HCT116 (cell line): ENCODE results near the gene NUAK2. TPM values are rescaled to one million over a fixed set of nuclear protein-coding genes. Genes with fewer than 3 reads are reported as not detected.

ENCODE experiments used
- ATAC-seq: fragments of 200-7000 bp; cut with Tn5 transposase; 2 replicates; pipeline ENCODE4 v1.9.1; 2020; ENCODE audit warnings: mild to moderate bottlenecking, moderate library complexity
- BruUV-seq: library from RNA; stranded (reverse); fragments of 400-500 nt; replicated peaks from 2 replicates; lab custom pipeline; 2021; lab: Mats Ljungman, UMichigan
- CTCF ChIA-PET: fragments of 300-600 bp; sonication (Branson Sonifier 250); formaldehyde crosslinking; loops from one replicate; lab custom pipeline; 2021; ENCODE audit warnings: antibody characterized with exemption; lab: Charles Lee
- POLR2A ChIA-PET: fragments of 300-600, 350-600 bp; sonication (Branson Sonifier 250); formaldehyde crosslinking; loops from one replicate; lab custom pipeline; 2021; ENCODE audit warnings: antibody characterized with exemption; lab: Charles Lee
- RAD21 ChIA-PET, 2 experiments: fragments of 300-600 bp; sonication (Branson Sonifier 250); formaldehyde crosslinking; loops; one replicate each; lab custom pipeline; 2023; ENCODE audit warnings: low total read pairs in 2 of 2; ENCODE audit not compliant: uncharacterized antibody in 2 of 2, unreplicated experiment in 2 of 2, low non-redundant PET in 1 of 2; lab: Charles Lee
- DNase-seq: peaks from one replicate; pipeline ENCODE4 v3.0.0-alpha.2; 2010; ENCODE audit warnings: low read depth, low spot score
- H2AFZ ChIP-seq: fragments of 200-600 bp; shearing (Covaris generic), sonication (generic); 2 replicates; pipeline ENCODE4 v1.6.1; 2017; ENCODE audit warnings: low read depth, mixed run types, mixed read lengths, antibody characterized with exemption, low read length; ENCODE audit not compliant: poor library complexity, severe bottlenecking
- H3K27ac ChIP-seq: 2 replicates; pipeline ENCODE4 v1.5.1; 2012; ENCODE audit warnings: low read depth, low read length
- H3K27me3 ChIP-seq: fragments of 200-600 bp; sonication (generic); 2 replicates; pipeline ENCODE4 v1.6.1; 2016; ENCODE audit warnings: mixed run types, low read length, mixed read lengths; ENCODE audit not compliant: insufficient read depth
- H3K36me3 ChIP-seq, 2 experiments: fragments of 200-500 bp in 1 of 2; fragments of 200-600 bp in 1 of 2; sonication (Bioruptor generic) in 1 of 2; sonication (generic) in 1 of 2; 2 replicates each; pipeline versions ENCODE4 v1.5.1 to v1.6.1; 2014 to 2016; ENCODE audit warnings: low read length in 2 of 2, inconsistent platforms in 1 of 2, mixed read lengths in 1 of 2, mixed run types in 1 of 2; ENCODE audit not compliant: insufficient read depth in 2 of 2, control insufficient read depth in 1 of 2
- H3K4me1 ChIP-seq, 2 experiments: fragments of 200-600 bp in 1 of 2; sonication (generic) in 1 of 2; 2 replicates each; pipeline versions ENCODE4 v1.5.1 to v1.6.1; 2012 to 2017; ENCODE audit warnings: low read length in 2 of 2, inconsistent platforms in 1 of 2, mild to moderate bottlenecking in 1 of 2, mixed read lengths in 1 of 2, mixed run types in 1 of 2, moderate library complexity in 1 of 2; ENCODE audit not compliant: insufficient read depth in 2 of 2, control insufficient read depth in 1 of 2
- H3K4me2 ChIP-seq: fragments of 200-600 bp; sonication (generic); 2 replicates; pipeline ENCODE4 v1.6.1; 2017; ENCODE audit warnings: mixed run types, low read length, mixed read lengths
- H3K4me3 ChIP-seq, 2 experiments: fragments of 200-600 bp in 1 of 2; sonication (generic) in 1 of 2; replicated peaks in 1 of 2; 2 replicates each; pipeline ENCODE4 v1.5.1; 2011 to 2016; ENCODE audit warnings: low read length in 2 of 2, control low read depth in 1 of 2, low read depth in 1 of 2, mild to moderate bottlenecking in 1 of 2, mixed read lengths in 1 of 2, mixed run types in 1 of 2
- H3K79me2 ChIP-seq: fragments of 200-600 bp; sonication (generic); 2 replicates; pipeline ENCODE4 v1.6.1; 2017; ENCODE audit warnings: mild to moderate bottlenecking, mixed run types, low read length, moderate library complexity, mixed read lengths; ENCODE audit not compliant: insufficient read depth
- H3K9ac ChIP-seq: fragments of 200-600 bp; sonication (generic); 2 replicates; pipeline ENCODE4 v1.6.1; 2016; ENCODE audit warnings: low read length, mixed read lengths
- H3K9me2 ChIP-seq: fragments of 200-600 bp; sonication (generic), shearing (Covaris generic); 2 replicates; pipeline ENCODE4 v1.6.1; 2017; ENCODE audit warnings: mixed run types, mild to moderate bottlenecking, moderate library complexity; ENCODE audit not compliant: insufficient read depth
- H3K9me3 ChIP-seq, 2 experiments: fragments of 200-500 bp in 1 of 2; fragments of 200-600 bp in 1 of 2; sonication (Bioruptor generic) in 1 of 2; sonication (generic) in 1 of 2; 2 replicates each; pipeline ENCODE4 v1.6.1; 2014 to 2017; ENCODE audit warnings: low read length in 2 of 2, mixed read lengths in 2 of 2, inconsistent platforms in 1 of 2, low read depth in 1 of 2, mild to moderate bottlenecking in 1 of 2, mixed run types in 1 of 2, moderate library complexity in 1 of 2; ENCODE audit not compliant: control insufficient read depth in 1 of 2, insufficient read depth in 1 of 2
- H4K20me1 ChIP-seq: fragments of 200-600 bp; sonication (generic), shearing (Covaris generic); 2 replicates; pipeline ENCODE4 v1.6.1; 2017; ENCODE audit warnings: mixed run types, mild to moderate bottlenecking, moderate library complexity; ENCODE audit not compliant: insufficient read depth
- ATF3 ChIP-seq: IDR thresholded peaks from 2 replicates; pipeline ENCODE4 v1.6.1; 2012
- CEBPB ChIP-seq: IDR thresholded peaks from 2 replicates; pipeline ENCODE4 v1.6.1; 2012; ENCODE audit warnings: low read depth
- EGR1 ChIP-seq: IDR thresholded peaks from 2 replicates; pipeline ENCODE4 v1.6.1; 2012; ENCODE audit warnings: low read depth
- ELF1 ChIP-seq: IDR thresholded peaks from 2 replicates; pipeline ENCODE4 v1.6.1; 2012; ENCODE audit warnings: low read depth, borderline replicate concordance
- POLR2A ChIP-seq: IDR thresholded peaks from 2 replicates; pipeline ENCODE4 v1.7.0; 2011; ENCODE audit warnings: borderline replicate concordance; ENCODE audit not compliant: insufficient read depth, insufficient read length; ENCODE audit errors: extremely low read depth
- POLR2AphosphoS5 ChIP-seq: IDR thresholded peaks from 2 replicates; pipeline ENCODE4 v1.6.1; 2011; ENCODE audit warnings: mild to moderate bottlenecking, low read depth, low read length, moderate library complexity
- TCF7L2 ChIP-seq: IDR thresholded peaks from 2 replicates; pipeline ENCODE4 v1.7.0; 2011; ENCODE audit warnings: borderline replicate concordance, inconsistent platforms; ENCODE audit not compliant: insufficient read depth, insufficient read length; ENCODE audit errors: extremely low read depth
- YY1 ChIP-seq: IDR thresholded peaks from 2 replicates; pipeline ENCODE4 v1.6.1; 2011; ENCODE audit warnings: low read length, low read depth, moderate library complexity, mild to moderate bottlenecking; ENCODE audit not compliant: insufficient replicate concordance; ENCODE audit errors: extremely low read depth
- intact Hi-C: fragments of 100-400 bp; cut with micrococcal nuclease; formaldehyde crosslinking; loops from 2 replicates; pipeline ENCODE4 v1.10.0; 2022
- total RNA-seq: library from RNA; stranded (reverse); gene quantifications from one replicate; pipeline ENCODE4 v1.2.1, GENCODE V29; 2021; ENCODE audit not compliant: unreplicated experiment
- TF ChIP-seq, protein P1 (sequence below), 3 experiments: fragments of 200-600 bp in 1 of 3; sonication (generic) in 1 of 3; IDR thresholded peaks in 2 of 3; conservative IDR thresholded peaks in 1 of 3; 2 replicates each; pipeline ENCODE4 v1.5.1; 2012 to 2017; ENCODE audit warnings: low read depth in 2 of 3, low read length in 2 of 3, antibody characterized with exemption in 1 of 3, borderline replicate concordance in 1 of 3, control low read depth in 1 of 3, mild to moderate bottlenecking in 1 of 3, mixed read lengths in 1 of 3, mixed run types in 1 of 3, moderate library complexity in 1 of 3; ENCODE audit not compliant: insufficient read depth in 1 of 3
- TF ChIP-seq, protein P2 (sequence below): IDR thresholded peaks from 2 replicates; pipeline ENCODE4 v1.6.1; 2012; ENCODE audit warnings: low read depth

NUAK2 gene
- total RNA-seq, 1 experiment from 2014 or later = 3.0 TPM

GRCh38 chr1:205316161-205316566, 5.4 kb downstream of the NUAK2 start:
- peaks cover 0 to 4% of the 10 kb centered on the region in 2 experiments; a peak in 1 of 4 replicates for H3K36me3 ChIP-seq
- no peak overlapping the region for H3K4me3 ChIP-seq
- H3K9ac ChIP-seq = no peak overlapping the region
- intact Hi-C loops = no loop called here
- DNase-seq (no peak), ATAC-seq (no peak)
- H2AFZ ChIP-seq = no peak overlapping the region
- no peaks in the 10 kb centered on the region for H3K9me2 ChIP-seq
- POLR2A ChIA-PET = no interaction called here
- no peak overlapping the region for H3K27ac ChIP-seq
- no peak overlapping the region for H3K4me2 ChIP-seq
- H3K4me1 ChIP-seq = peaks cover 42 to 53% of the 10 kb centered on the region in 2 experiments
- no peak for TF ChIP-seq TCF7L2
- TF ChIP-seq ELF1 = no peak
- TF ChIP-seq CEBPB = no peak
- TF ChIP-seq POLR2A = no peak
- TF ChIP-seq, protein P1, sequence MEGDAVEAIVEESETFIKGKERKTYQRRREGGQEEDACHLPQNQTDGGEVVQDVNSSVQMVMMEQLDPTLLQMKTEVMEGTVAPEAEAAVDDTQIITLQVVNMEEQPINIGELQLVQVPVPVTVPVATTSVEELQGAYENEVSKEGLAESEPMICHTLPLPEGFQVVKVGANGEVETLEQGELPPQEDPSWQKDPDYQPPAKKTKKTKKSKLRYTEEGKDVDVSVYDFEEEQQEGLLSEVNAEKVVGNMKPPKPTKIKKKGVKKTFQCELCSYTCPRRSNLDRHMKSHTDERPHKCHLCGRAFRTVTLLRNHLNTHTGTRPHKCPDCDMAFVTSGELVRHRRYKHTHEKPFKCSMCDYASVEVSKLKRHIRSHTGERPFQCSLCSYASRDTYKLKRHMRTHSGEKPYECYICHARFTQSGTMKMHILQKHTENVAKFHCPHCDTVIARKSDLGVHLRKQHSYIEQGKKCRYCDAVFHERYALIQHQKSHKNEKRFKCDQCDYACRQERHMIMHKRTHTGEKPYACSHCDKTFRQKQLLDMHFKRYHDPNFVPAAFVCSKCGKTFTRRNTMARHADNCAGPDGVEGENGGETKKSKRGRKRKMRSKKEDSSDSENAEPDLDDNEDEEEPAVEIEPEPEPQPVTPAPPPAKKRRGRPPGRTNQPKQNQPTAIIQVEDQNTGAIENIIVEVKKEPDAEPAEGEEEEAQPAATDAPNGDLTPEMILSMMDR (IDR thresholded peaks at IDR 0.05 in 2 of 3, conservative IDR thresholded peaks at IDR 0.05 in 1 of 3; ENCODE audit: borderline replicate concordance in 1 of 3, insufficient read depth in 1 of 3, low read depth in 2 of 3, low read length in 2 of 3) = no peak
- TF ChIP-seq, protein P2, sequence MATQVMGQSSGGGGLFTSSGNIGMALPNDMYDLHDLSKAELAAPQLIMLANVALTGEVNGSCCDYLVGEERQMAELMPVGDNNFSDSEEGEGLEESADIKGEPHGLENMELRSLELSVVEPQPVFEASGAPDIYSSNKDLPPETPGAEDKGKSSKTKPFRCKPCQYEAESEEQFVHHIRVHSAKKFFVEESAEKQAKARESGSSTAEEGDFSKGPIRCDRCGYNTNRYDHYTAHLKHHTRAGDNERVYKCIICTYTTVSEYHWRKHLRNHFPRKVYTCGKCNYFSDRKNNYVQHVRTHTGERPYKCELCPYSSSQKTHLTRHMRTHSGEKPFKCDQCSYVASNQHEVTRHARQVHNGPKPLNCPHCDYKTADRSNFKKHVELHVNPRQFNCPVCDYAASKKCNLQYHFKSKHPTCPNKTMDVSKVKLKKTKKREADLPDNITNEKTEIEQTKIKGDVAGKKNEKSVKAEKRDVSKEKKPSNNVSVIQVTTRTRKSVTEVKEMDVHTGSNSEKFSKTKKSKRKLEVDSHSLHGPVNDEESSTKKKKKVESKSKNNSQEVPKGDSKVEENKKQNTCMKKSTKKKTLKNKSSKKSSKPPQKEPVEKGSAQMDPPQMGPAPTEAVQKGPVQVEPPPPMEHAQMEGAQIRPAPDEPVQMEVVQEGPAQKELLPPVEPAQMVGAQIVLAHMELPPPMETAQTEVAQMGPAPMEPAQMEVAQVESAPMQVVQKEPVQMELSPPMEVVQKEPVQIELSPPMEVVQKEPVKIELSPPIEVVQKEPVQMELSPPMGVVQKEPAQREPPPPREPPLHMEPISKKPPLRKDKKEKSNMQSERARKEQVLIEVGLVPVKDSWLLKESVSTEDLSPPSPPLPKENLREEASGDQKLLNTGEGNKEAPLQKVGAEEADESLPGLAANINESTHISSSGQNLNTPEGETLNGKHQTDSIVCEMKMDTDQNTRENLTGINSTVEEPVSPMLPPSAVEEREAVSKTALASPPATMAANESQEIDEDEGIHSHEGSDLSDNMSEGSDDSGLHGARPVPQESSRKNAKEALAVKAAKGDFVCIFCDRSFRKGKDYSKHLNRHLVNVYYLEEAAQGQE = no peak
- no peak for TF ChIP-seq YY1
- TF ChIP-seq EGR1 = no peak
- no peak for TF ChIP-seq POLR2AphosphoS5
- no peak for TF ChIP-seq ATF3
- no TSS peak for BruUV-seq
- no peaks in the 10 kb centered on the region for H3K9me3 ChIP-seq
- H4K20me1 ChIP-seq = no peaks in the 10 kb centered on the region
- CTCF ChIA-PET = interaction anchor here (1.5 to 1.9 kb wide), 2 partner anchors 9 to 43 kb away, joined by 3 to 6 read pairs; no protein-coding TSS in a partner anchor
- RAD21 ChIA-PET = no interaction called here
- H3K27me3 ChIP-seq = no peaks in the 10 kb centered on the region
- H3K79me2 ChIP-seq = peaks cover 78% of the 10 kb centered on the region
